Mucosa of descending colon (tissue), 3 donors: Measurements from ENCODE around the gene CD1E. TPM values are rescaled to one million over a fixed set of nuclear protein-coding genes. Genes with fewer than 3 reads are reported as not detected.

ENCODE experiments used
- ATAC-seq: fragments of 200-7000 bp; cut with Tn5 transposase; one replicate; pipeline ENCODE4 v1.9.1; 2020; ENCODE audit warnings: mild to moderate bottlenecking, moderate library complexity
- DNase-seq, 3 donors: peaks; one replicate each; pipeline ENCODE4 v3.0.0-alpha.2; 2020
- H3K36me3 ChIP-seq: fragments of 200-600 bp; one replicate; pipeline ENCODE4 v1.8.0; 2021; ENCODE audit warnings: low read depth, mild to moderate bottlenecking
- H3K4me1 ChIP-seq: fragments of 200-600 bp; one replicate; pipeline ENCODE4 v1.8.0; 2021; ENCODE audit warnings: low read depth, mild to moderate bottlenecking
- H3K4me3 ChIP-seq: fragments of 200-600 bp; one replicate; pipeline ENCODE4 v1.8.0; 2021; ENCODE audit warnings: mild to moderate bottlenecking
- H3K9me3 ChIP-seq: fragments of 200-600 bp; one replicate; pipeline ENCODE4 v1.8.0; 2021; ENCODE audit warnings: mild to moderate bottlenecking
- intact Hi-C, 2 donors: fragments of 100-400 bp; cut with DNase I in 1 of 2; cut with micrococcal nuclease in 1 of 2; formaldehyde crosslinking; loops; one replicate each; pipeline versions ENCODE4 v1.11.0 to v1.11.1; 2022; cut with DNase I, micrococcal nuclease
- total RNA-seq, 3 donors: library from RNA; stranded (reverse); fragmentation: NEBNext Ultra II Directional in 2 of 3; extraction: Animal tissue kit (Norgen Biotek cat#: 25700) in 2 of 3; gene quantifications; one replicate each; pipeline versions ENCODE4 v1.2.1 to v1.2.4, GENCODE V29; 2021 to 2023
- TF ChIP-seq, protein P1 (sequence below): fragments of 200-600 bp; IDR thresholded peaks from one replicate; pipeline ENCODE4 v1.8.0; 2022; ENCODE audit warnings: antibody characterized with exemption, mild to moderate bottlenecking
- donor health status: DM: no; HTN: no; CAD: no; lungs with moderate emphysema.
- donor health status: DM: no; HTN: no; CAD: no.
- donor health status: DM: no; HTN: yes; CAD: no.

Gene CD1E
- total RNA-seq, 3 donors from 2014 or later, result not detected

DNA sequence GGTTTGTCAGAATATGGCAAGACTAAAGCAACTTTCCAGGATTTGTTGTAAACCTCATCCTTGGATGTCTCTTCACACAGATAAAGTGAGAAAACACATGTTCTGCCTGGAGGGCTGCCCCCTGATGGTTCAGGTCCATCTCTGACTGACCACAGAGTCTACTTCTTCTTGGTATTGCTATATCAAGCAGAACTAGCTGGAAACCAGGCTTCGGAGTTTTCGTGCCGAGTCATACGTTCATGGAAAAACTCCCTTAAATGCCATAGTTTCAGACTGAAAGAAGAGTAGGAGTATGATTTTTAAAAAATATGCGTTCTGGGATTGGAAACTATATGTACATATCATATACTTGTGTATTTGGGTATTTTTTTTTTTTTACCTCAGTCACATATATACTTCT lies 39.8 kb downstream of the CD1E start:
- no peak overlapping the region for H3K4me3 ChIP-seq
- intact Hi-C loops, result no loop called here
- DNase-seq (no peak), ATAC-seq (no peak)
- H3K9me3 ChIP-seq, result no peaks in the 10 kb centered on the region
- TF ChIP-seq, protein P1, sequence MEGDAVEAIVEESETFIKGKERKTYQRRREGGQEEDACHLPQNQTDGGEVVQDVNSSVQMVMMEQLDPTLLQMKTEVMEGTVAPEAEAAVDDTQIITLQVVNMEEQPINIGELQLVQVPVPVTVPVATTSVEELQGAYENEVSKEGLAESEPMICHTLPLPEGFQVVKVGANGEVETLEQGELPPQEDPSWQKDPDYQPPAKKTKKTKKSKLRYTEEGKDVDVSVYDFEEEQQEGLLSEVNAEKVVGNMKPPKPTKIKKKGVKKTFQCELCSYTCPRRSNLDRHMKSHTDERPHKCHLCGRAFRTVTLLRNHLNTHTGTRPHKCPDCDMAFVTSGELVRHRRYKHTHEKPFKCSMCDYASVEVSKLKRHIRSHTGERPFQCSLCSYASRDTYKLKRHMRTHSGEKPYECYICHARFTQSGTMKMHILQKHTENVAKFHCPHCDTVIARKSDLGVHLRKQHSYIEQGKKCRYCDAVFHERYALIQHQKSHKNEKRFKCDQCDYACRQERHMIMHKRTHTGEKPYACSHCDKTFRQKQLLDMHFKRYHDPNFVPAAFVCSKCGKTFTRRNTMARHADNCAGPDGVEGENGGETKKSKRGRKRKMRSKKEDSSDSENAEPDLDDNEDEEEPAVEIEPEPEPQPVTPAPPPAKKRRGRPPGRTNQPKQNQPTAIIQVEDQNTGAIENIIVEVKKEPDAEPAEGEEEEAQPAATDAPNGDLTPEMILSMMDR, result no peak
- H3K4me1 ChIP-seq, result no peaks in the 10 kb centered on the region
- no peaks in the 10 kb centered on the region for H3K36me3 ChIP-seq

DNA sequence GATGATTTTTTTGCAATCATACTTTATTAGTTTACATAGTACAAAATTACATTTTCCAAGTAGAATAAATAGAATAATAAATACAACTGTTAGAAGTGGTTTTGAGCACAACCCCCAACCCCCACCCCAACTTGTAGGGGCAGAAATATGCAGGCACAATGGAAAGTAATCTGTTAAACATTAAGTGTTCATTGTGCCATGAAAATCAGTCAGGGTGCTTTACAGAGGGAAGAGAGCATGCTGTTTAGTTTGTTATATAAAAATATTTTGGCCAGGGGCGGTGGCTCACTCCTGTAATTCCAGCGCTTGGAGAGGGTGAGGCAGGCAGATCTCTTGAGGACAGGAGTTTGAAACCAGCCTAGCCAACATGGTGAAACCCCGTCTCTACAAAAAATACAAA lies 43.0 kb downstream of the CD1E start:
- ATAC-seq (no peak), DNase-seq (no peak)
- intact Hi-C loops, result no loop called here
- H3K4me3 ChIP-seq, result no peak overlapping the region
- TF ChIP-seq, protein P1, result no peak
- H3K4me1 ChIP-seq, result no peaks in the 10 kb centered on the region
- no peaks in the 10 kb centered on the region for H3K36me3 ChIP-seq
- no peaks in the 10 kb centered on the region for H3K9me3 ChIP-seq

DNA sequence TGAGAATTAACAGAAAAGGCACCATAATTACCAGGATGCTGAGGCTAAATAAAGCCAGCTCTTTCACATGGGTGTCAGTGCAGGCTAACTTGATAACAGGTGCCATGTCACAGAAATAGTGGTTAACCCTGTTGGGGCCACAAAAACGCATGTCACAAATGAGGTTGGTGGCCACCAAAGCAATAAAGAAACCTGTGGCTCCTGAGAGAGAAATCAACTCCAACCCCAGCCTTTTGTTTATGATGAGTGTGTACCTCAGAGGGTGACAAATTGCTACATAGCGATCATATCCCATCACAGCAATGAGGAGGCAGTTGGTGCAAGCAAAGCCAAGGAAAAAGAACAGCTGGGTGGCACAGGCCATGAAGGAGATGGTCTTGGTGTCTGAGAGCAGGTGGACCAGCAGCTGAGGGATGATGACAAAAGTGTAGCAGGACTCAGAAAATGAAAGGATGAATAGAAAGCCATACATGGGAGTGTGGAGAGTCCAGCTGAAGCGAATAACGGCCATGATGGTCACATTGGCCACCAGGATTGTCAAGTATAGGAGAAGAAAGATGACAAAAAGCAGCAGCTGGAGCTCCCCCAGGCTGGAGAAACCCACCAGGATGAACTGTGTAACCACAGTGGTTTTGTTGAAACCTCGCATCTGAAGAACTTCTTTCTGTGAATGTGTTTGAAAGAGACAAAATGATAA lies 45.3 kb downstream of the CD1E start, which contains the start of gene OR10T2:
Gene OR10T2, minus strand, starts transcription at position 649 of the 697 bp plus-strand sequence. Its CDS starts 0 bp downstream, at position 649.
- no peak for DNase-seq
- no peaks in the 10 kb centered on the region for H3K36me3 ChIP-seq
- ATAC-seq, result no peak
- H3K9me3 ChIP-seq, result no peaks in the 10 kb centered on the region
- TF ChIP-seq, protein P1, result no peak
- H3K4me1 ChIP-seq, result no peaks in the 10 kb centered on the region
- intact Hi-C loops, result no loop called here
- no peak within 1 kb of the TSS for H3K4me3 ChIP-seq

DNA sequence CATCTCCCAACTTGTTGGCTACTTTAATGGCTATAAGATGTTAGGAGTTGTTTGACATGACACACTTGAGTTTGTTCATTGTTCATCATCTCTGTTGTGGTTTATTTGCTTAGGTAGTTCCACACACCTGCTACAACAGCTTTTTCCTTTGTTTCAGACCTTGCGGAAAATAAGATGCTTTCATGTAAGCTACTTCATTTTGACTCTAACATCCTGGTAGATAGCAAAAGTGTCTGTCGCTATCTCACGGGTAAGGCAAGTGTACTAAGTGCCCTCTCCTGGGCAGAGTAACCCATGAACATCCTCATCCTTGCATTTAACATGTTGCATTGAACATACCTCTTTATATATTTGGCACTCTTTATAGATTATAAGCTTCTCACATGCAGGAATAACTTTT lies 47.2 kb downstream of the CD1E start:
- TF ChIP-seq, protein P1, result no peak
- Histone ChIP-seq H3K4me3 (no peak overlapping the region), H3K4me1 (no peaks in the 10 kb centered on the region), H3K9me3 (no peaks in the 10 kb centered on the region), H3K36me3 (no peaks in the 10 kb centered on the region)
- intact Hi-C loops, result no loop called here
- no peak for ATAC-seq
- no peak for DNase-seq

DNA sequence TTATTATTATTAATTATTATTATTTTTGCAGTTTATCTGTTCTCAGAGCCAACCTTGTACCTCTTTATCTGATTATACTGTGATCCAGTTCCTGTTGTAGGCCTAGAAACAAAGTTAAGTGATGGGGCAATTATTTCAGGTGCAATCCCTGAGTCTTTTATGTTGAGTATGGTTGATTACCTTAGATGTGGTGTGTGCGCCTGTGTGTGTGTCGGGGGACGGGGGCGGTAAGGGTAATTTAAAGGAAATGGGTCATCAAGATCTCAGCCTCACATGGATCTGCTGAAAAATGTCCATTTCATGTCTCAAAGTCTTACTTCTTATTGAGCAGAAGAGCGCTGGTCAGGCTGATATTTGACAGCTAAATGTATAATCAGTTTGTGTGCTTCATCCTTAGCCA lies 53.4 kb downstream of the CD1E start:
- Histone ChIP-seq H3K4me1 (no peaks in the 10 kb centered on the region), H3K9me3 (no peaks in the 10 kb centered on the region), H3K36me3 (no peaks in the 10 kb centered on the region), H3K4me3 (no peak overlapping the region)
- intact Hi-C loops, result no loop called here
- ATAC-seq, result no peak
- TF ChIP-seq, protein P1, result no peak
- DNase-seq, result no peak

Other genes starting within 250 kb of the CD1E start
- gene CD1D, start 173.0 kb upstream of the CD1E start, total RNA-seq, result 1 to 10 TPM; 2.4 to 7.5 (median 5.4) TPM
- not detected for gene CD1A, start 99.5 kb upstream of the CD1E start, total RNA-seq
- 1 to 10 TPM in 1 of 3 donors, under 1 TPM in 2; 0.43 to 1.1 (median 0.47) TPM for gene CD1C, start 64.0 kb upstream of the CD1E start, total RNA-seq
- gene CD1B, start 22.4 kb upstream of the CD1E start, total RNA-seq, result not detected
- gene OR10T2, start 45.6 kb downstream of the CD1E start, total RNA-seq, result not detected
- not detected for gene OR10K2, start 72.3 kb downstream of the CD1E start, total RNA-seq
- gene OR10K1, start 107.9 kb downstream of the CD1E start, total RNA-seq, result not detected
- gene OR10R2, start 118.3 kb downstream of the CD1E start, total RNA-seq, result not detected
- not detected for gene OR6Y1, start 200.5 kb downstream of the CD1E start, total RNA-seq
- not detected for gene OR6P1, start 216.7 kb downstream of the CD1E start, total RNA-seq
- not detected for gene OR10X1, start 226.0 kb downstream of the CD1E start, total RNA-seq